ENCODE measurements around the gene NOTCH2. TPM values are rescaled to one million over a fixed set of nuclear protein-coding genes. Genes with fewer than 3 reads are reported as not detected.

Gene NOTCH2
- total RNA-seq, 1 donor from 2014 or later, result 66.6 TPM

DNA sequence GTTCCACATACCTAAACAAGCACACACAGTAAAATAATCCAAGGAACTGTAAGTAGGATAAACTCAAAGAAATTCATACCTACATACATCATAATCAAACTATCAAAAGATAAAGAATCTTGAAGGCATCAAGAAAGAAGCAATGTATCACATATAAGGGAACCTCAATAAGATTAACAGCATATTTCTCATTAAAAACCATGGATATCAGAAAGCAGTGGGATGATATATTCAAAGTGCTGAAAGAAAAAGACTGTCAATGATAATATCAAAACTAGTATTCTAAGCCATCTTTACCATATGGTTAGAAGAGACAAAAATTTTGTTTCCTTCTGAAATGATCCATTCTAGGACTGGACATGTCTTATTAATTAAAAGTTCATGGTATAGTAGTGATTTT, 136.1 kb downstream of the NOTCH2 start:
- Histone ChIP-seq H3K4me1 (no peaks in the 10 kb centered on the region), H3K4me3 (no peak overlapping the region), H3K79me2 (ENCODE audit: low read depth) (no peaks in the 10 kb centered on the region), H3K9me3 (ENCODE audit: low read depth) (no peaks in the 10 kb centered on the region), H3K4me2 (no peak overlapping the region), H3K9ac (no peak overlapping the region), H3F3A (ENCODE audit: low read depth) (no peaks in the 10 kb centered on the region), H3K27me3 (no peaks in the 10 kb centered on the region), H2AFZ (replicated peaks) (no peak overlapping the region), H4K20me1 (ENCODE audit: low read depth) (no peaks in the 10 kb centered on the region), H3K27ac (no peak overlapping the region), H3K36me3 (peaks cover 6% of the 10 kb centered on the region)
- H3K27me3 Mint-ChIP-seq (ENCODE audit: insufficient read depth, low read depth), result peaks cover 6% of the 10 kb centered on the region
- TF ChIP-seq EZH2phosphoT487 (IDR thresholded peaks at IDR 0.05) (no peak), EZH2 (IDR thresholded peaks at IDR 0.05) (no peak)
- TF ChIP-seq, protein P1, sequence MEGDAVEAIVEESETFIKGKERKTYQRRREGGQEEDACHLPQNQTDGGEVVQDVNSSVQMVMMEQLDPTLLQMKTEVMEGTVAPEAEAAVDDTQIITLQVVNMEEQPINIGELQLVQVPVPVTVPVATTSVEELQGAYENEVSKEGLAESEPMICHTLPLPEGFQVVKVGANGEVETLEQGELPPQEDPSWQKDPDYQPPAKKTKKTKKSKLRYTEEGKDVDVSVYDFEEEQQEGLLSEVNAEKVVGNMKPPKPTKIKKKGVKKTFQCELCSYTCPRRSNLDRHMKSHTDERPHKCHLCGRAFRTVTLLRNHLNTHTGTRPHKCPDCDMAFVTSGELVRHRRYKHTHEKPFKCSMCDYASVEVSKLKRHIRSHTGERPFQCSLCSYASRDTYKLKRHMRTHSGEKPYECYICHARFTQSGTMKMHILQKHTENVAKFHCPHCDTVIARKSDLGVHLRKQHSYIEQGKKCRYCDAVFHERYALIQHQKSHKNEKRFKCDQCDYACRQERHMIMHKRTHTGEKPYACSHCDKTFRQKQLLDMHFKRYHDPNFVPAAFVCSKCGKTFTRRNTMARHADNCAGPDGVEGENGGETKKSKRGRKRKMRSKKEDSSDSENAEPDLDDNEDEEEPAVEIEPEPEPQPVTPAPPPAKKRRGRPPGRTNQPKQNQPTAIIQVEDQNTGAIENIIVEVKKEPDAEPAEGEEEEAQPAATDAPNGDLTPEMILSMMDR (IDR thresholded peaks at IDR 0.05), result no peak
- H3K36me3 Mint-ChIP-seq, result peaks cover 57% of the 10 kb centered on the region
- H3K4me3 Mint-ChIP-seq, result no peak overlapping the region
- no peak overlapping the region for H3K27ac Mint-ChIP-seq
- H3K9me3 Mint-ChIP-seq, result peaks cover 2% of the 10 kb centered on the region
- DNase-seq (ENCODE audit: low spot score), result no peak
- no peaks in the 10 kb centered on the region for H3K4me1 Mint-ChIP-seq

- Mint-ChIP-seq H3K9me3 (peaks cover 2% of the 10 kb centered on the region), H3K27me3 (ENCODE audit: insufficient read depth, low read depth) (peaks cover 2% of the 10 kb centered on the region), H3K36me3 (peaks cover 42% of the 10 kb centered on the region), H3K27ac (no peak overlapping the region), H3K4me1 (no peaks in the 10 kb centered on the region), H3K4me3 (no peak overlapping the region)
- Histone ChIP-seq H3K4me1 (no peaks in the 10 kb centered on the region), H3K4me3 (no peak overlapping the region), H3K4me2 (no peak overlapping the region), H3K36me3 (peaks cover 6% of the 10 kb centered on the region), H3F3A (ENCODE audit: low read depth) (no peaks in the 10 kb centered on the region), H2AFZ (replicated peaks) (no peak overlapping the region), H4K20me1 (ENCODE audit: low read depth) (no peaks in the 10 kb centered on the region), H3K9ac (no peak overlapping the region), H3K79me2 (ENCODE audit: low read depth) (no peaks in the 10 kb centered on the region), H3K9me3 (ENCODE audit: low read depth) (no peaks in the 10 kb centered on the region), H3K27ac (no peak overlapping the region), H3K27me3 (no peaks in the 10 kb centered on the region)
- no peak for TF ChIP-seq EZH2phosphoT487 (IDR thresholded peaks at IDR 0.05)
- TF ChIP-seq EZH2 (IDR thresholded peaks at IDR 0.05), result no peak
- TF ChIP-seq, protein P1 (IDR thresholded peaks at IDR 0.05), result no peak
- no peak for DNase-seq (ENCODE audit: low spot score)
These were observed 139.7 kb downstream of the NOTCH2 start for GRCh38 chr1:119929643-119930315.

DNA sequence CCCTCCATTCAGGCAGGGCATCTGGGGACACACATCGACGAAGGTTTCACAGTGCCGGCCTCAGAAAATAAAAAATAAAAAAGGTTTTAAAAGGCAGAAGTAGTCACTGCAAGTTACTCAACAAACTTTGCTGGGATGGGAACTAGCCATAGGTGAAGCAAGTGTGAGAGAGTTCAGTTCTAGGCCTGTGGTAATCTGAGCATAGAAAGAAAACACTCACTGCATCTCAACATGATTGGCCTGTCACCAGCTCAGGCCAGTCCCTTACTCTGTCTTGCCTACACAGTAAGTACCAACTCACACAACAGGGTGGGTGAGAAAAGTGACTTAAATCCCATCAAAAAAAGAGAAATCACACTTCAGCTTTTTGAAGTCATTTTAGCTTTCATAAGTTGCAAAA, 142.9 kb downstream of the NOTCH2 start:
- no peaks in the 10 kb centered on the region for H3F3A ChIP-seq (ENCODE audit: low read depth)
- no peak overlapping the region for H2AFZ ChIP-seq (replicated peaks)
- no peaks in the 10 kb centered on the region for H3K9me3 ChIP-seq (ENCODE audit: low read depth)
- Mint-ChIP-seq H3K27me3 (ENCODE audit: insufficient read depth, low read depth) (peaks cover 2% of the 10 kb centered on the region), H3K36me3 (peaks cover 41% of the 10 kb centered on the region), H3K4me3 (no peak overlapping the region), H3K27ac (no peak overlapping the region), H3K4me1 (no peaks in the 10 kb centered on the region), H3K9me3 (no peaks in the 10 kb centered on the region)
- H3K4me1 ChIP-seq, result no peaks in the 10 kb centered on the region
- no peak overlapping the region for H3K4me2 ChIP-seq
- no peak for DNase-seq (ENCODE audit: low spot score)
- H3K36me3 ChIP-seq, result peaks cover 5% of the 10 kb centered on the region
- TF ChIP-seq, protein P1 (IDR thresholded peaks at IDR 0.05), result no peak
- TF ChIP-seq EZH2phosphoT487 (IDR thresholded peaks at IDR 0.05) (no peak), EZH2 (IDR thresholded peaks at IDR 0.05) (no peak)
- no peaks in the 10 kb centered on the region for H3K27me3 ChIP-seq
- H4K20me1 ChIP-seq (ENCODE audit: low read depth), result no peaks in the 10 kb centered on the region
- no peak overlapping the region for H3K27ac ChIP-seq
- H3K4me3 ChIP-seq, result no peak overlapping the region
- no peaks in the 10 kb centered on the region for H3K79me2 ChIP-seq (ENCODE audit: low read depth)
- H3K9ac ChIP-seq, result no peak overlapping the region
